Stimulated activated naive B cell treated with anti-CD40 and anti-IgM and Interleukin-4, amounts not matched to agents 10 μg/mL and 1 μg/mL and 100 μg/mL, for 72 hours (primary cell): Measurements from ENCODE around the gene EPC1.

Experiments
- ATAC-seq, 2 donors: fragments of 150-1000 bp; cut with Tn5 transposase; replicated peaks; 2 replicates each; pipeline ENCODE4 v1.10.0; 2021; ENCODE audit warnings: moderate library complexity in 1 of 2
- DNase-seq: peaks from one replicate; pipeline ENCODE4 v3.0.0; 2021
- H3K27ac Mint-ChIP-seq: one replicate; pipeline ENCODE4 v1.8.0; 2022; ENCODE audit warnings: mild to moderate bottlenecking, mixed read lengths
- H3K27me3 Mint-ChIP-seq, 2 donors: one replicate each; pipeline ENCODE4 v1.8.0; 2022; ENCODE audit warnings: mixed read lengths in 2 of 2
- H3K36me3 Mint-ChIP-seq, 2 donors: one replicate each; pipeline ENCODE4 v1.8.0; 2022; ENCODE audit warnings: mixed read lengths in 2 of 2, mild to moderate bottlenecking in 1 of 2
- H3K4me1 Mint-ChIP-seq, 2 donors: one replicate each; pipeline ENCODE4 v1.8.0; 2022; ENCODE audit warnings: mixed read lengths in 2 of 2, mild to moderate bottlenecking in 1 of 2
- H3K4me3 Mint-ChIP-seq, 2 donors: one replicate each; pipeline ENCODE4 v1.8.0; 2022; ENCODE audit warnings: mild to moderate bottlenecking in 2 of 2, mixed read lengths in 2 of 2, moderate library complexity in 1 of 2
- H3K9me3 Mint-ChIP-seq, 2 donors: one replicate each; pipeline ENCODE4 v1.8.0; 2022; ENCODE audit warnings: mixed read lengths in 2 of 2, mild to moderate bottlenecking in 1 of 2

EPC1 gene

GRCh38 chr10:32315424-32315823, 31.5 kb downstream of the EPC1 start:
- no peaks in the 10 kb centered on the region for H3K9me3 Mint-ChIP-seq
- H3K4me3 Mint-ChIP-seq = no peak overlapping the region
- no peaks in the 10 kb centered on the region for H3K27me3 Mint-ChIP-seq
- DNase-seq (no peak), ATAC-seq (no peak)
- H3K4me1 Mint-ChIP-seq = peaks cover 36 to 73% of the 10 kb centered on the region in 2 donors
- H3K36me3 Mint-ChIP-seq = peaks cover 14 to 37% of the 10 kb centered on the region in 2 donors
- H3K27ac Mint-ChIP-seq = peak overlapping the region; percentile 11

- Mint-ChIP-seq H3K4me3 (peak overlapping the region in 1 of 2 donors; percentile 18), H3K27me3 (no peaks in the 10 kb centered on the region), H3K27ac (peak overlapping the region; percentile 86), H3K4me1 (peaks cover 34 to 65% of the 10 kb centered on the region in 2 donors), H3K36me3 (peaks cover 11 to 31% of the 10 kb centered on the region in 2 donors), H3K9me3 (no peaks in the 10 kb centered on the region)
- no peak for ATAC-seq
- DNase-seq = no peak
These were observed 32.4 kb downstream of the EPC1 start for GRCh38 chr10:32314588-32314987.

GRCh38 chr10:32308027-32308603, 38.8 kb downstream of the EPC1 start:
- Mint-ChIP-seq H3K9me3 (no peaks in the 10 kb centered on the region), H3K4me1 (peaks cover 28 to 44% of the 10 kb centered on the region in 2 donors), H3K27ac (peak overlapping the region; percentile 84), H3K36me3 (peaks cover 14 to 26% of the 10 kb centered on the region in 2 donors), H3K4me3 (no peak overlapping the region), H3K27me3 (no peaks in the 10 kb centered on the region)
- ATAC-seq (no peak), DNase-seq (no peak)

DNA sequence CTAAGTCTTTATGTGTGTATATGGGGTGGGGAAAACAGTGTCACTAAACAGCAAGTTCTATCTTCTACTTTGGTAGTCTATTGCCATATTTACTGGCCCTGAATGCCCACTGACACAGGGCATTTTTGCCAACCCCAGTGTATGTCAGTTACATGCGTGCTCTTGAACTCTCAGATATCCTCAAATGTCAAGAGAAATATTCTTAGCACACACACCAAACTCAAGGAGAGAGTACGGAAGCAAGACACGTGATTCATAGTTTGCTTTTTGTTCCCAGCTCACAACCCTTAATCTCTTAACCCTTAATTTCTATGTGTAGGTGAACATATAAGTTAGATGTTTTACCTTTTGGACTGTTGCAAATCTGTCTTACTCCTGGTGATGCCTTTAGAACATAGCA, 39.3 kb downstream of the EPC1 start:
- ATAC-seq = no peak
- Mint-ChIP-seq H3K9me3 (no peaks in the 10 kb centered on the region), H3K27me3 (no peaks in the 10 kb centered on the region), H3K4me3 (no peak overlapping the region), H3K4me1 (peaks cover 28 to 42% of the 10 kb centered on the region in 2 donors), H3K36me3 (peaks cover 18 to 26% of the 10 kb centered on the region in 2 donors), H3K27ac (peak overlapping the region; percentile 84)
- DNase-seq = no peak

- no peaks in the 10 kb centered on the region for H3K9me3 Mint-ChIP-seq
- H3K27ac Mint-ChIP-seq = peak overlapping the region; percentile 84
- peaks cover 13 to 52% of the 10 kb centered on the region in 2 donors for H3K4me1 Mint-ChIP-seq
- H3K36me3 Mint-ChIP-seq = peaks cover 28 to 40% of the 10 kb centered on the region in 2 donors
- no peak overlapping the region for H3K4me3 Mint-ChIP-seq
- no peak for DNase-seq
- no peak for ATAC-seq
- H3K27me3 Mint-ChIP-seq = no peaks in the 10 kb centered on the region
These were observed 47.5 kb downstream of the EPC1 start for GRCh38 chr10:32299354-32299980.

DNA sequence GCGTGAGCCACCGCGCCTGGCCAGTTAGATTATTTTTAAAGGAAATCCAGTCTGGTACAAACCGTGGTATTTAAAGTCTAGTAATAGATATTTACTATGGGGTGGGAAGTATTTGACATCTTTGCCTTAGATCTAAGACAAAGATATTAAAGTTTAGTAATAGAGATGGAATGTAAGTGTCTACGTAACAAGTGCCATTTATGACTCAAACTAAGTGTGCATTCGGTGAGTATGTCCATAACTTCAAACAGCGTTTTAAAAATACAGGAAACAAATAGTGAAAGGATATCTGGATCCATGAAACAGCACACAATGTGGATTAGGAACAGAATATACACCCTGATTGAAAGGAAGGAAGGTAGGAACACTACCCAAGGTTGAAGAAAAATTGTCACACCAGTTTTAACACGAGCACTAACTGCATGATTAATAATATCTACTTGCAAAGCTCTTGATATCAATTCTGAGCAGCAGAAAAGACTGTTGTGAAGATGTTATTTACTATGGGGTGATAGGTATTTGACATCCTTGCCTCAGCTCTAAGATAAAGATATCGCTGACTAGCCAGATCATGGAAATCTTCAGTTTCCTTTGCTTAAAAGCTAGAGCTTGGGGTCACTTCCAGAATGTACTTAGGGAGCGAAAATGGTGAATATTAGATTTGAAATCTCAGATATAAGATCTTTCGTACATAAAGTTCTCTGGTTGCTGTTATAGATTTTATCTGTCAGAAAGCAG, 48.7 kb downstream of the EPC1 start:
- H3K27ac Mint-ChIP-seq = no peak overlapping the region
- DNase-seq (no peak), ATAC-seq (no peak)
- H3K4me1 Mint-ChIP-seq = peaks cover 8 to 47% of the 10 kb centered on the region in 2 donors
- no peak overlapping the region for H3K4me3 Mint-ChIP-seq
- peaks cover 24 to 35% of the 10 kb centered on the region in 2 donors for H3K36me3 Mint-ChIP-seq
- no peaks in the 10 kb centered on the region for H3K27me3 Mint-ChIP-seq
- H3K9me3 Mint-ChIP-seq = no peaks in the 10 kb centered on the region

DNA sequence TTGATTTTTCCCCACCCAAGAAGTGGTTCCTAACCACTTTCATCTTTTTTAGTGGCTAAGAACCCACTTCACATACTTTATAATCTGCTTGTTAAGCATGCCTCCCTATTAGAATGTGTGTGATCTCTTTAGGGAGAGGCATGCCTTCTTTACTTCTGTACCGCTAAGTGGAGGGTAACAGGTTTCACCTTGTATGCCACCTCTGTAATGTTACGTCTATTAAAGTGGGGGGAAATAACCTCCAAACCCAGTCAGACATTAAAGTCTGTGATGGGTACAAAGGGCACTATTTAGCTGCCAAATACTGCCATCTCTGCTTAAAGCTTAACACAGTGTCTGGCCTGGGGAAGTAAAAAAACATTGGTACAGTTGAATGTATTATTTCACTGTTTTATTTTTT, 51.9 kb downstream of the EPC1 start:
- DNase-seq (no peak), ATAC-seq (no peak)
- H3K36me3 Mint-ChIP-seq = peaks cover 8 to 17% of the 10 kb centered on the region in 2 donors
- H3K4me1 Mint-ChIP-seq = peaks cover 3 to 23% of the 10 kb centered on the region in 2 donors
- H3K4me3 Mint-ChIP-seq = no peak overlapping the region
- H3K27ac Mint-ChIP-seq = peak overlapping the region; percentile 17
- no peaks in the 10 kb centered on the region for H3K9me3 Mint-ChIP-seq
- H3K27me3 Mint-ChIP-seq = no peaks in the 10 kb centered on the region

DNA sequence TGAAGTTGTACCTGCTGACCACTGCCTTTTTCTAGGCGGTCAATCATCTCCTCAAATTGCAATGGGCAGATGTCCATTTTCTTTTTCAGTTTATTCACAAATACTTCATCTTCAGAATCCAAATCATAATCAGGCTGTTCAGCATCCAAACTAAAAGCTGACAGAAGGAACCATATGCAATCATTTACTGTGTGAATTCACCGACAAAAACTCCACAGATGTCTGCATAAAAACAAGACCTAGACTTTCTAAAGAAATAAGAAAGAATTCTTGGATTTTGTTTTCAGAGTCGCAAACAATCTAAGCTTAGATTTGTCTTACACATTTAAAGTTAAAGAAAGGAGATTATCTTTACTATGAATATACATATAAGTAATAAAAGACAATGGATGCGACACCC, 53.4 kb downstream of the EPC1 start:
- Mint-ChIP-seq H3K36me3 (peaks cover 5 to 13% of the 10 kb centered on the region in 2 donors), H3K9me3 (no peaks in the 10 kb centered on the region), H3K27ac (no peak overlapping the region), H3K27me3 (no peaks in the 10 kb centered on the region), H3K4me3 (no peak overlapping the region), H3K4me1 (peaks cover under 1 to 13% of the 10 kb centered on the region in 2 donors)
- DNase-seq (no peak), ATAC-seq (no peak)

- H3K4me3 Mint-ChIP-seq = no peak overlapping the region
- H3K27ac Mint-ChIP-seq = peak overlapping the region; percentile 75
- H3K9me3 Mint-ChIP-seq = no peaks in the 10 kb centered on the region
- ATAC-seq (no peak), DNase-seq (no peak)
- H3K36me3 Mint-ChIP-seq = peaks cover 21 to 34% of the 10 kb centered on the region in 2 donors
- no peaks in the 10 kb centered on the region for H3K27me3 Mint-ChIP-seq
- H3K4me1 Mint-ChIP-seq = no peaks in the 10 kb centered on the region
These were observed 67.2 kb downstream of the EPC1 start for GRCh38 chr10:32279795-32280194.

DNA sequence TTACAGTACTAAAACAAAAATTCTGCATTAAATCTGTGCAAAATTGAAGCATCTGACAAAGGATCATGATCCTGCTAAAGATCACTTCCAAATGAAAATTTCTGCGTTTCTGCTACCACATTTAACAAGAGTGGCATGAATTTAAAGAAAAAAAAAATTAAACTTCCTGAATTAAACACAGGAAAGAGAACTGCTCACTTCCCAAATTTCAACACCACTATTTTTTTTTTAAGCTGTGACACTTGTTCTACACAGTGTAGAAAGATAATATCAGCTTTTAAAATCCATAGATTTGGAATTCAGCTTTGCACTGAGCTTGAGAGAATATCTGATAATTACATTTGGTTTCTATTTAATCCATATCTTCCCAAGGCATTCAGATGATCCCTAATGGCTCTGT, 73.6 kb downstream of the EPC1 start:
- no peak overlapping the region for H3K4me3 Mint-ChIP-seq

GRCh38 chr10:32271617-32272016, 75.3 kb downstream of the EPC1 start:
- DNase-seq (no peak), ATAC-seq (no peak)
- Mint-ChIP-seq H3K9me3 (no peaks in the 10 kb centered on the region), H3K27me3 (no peaks in the 10 kb centered on the region), H3K4me3 (no peak overlapping the region), H3K36me3 (peaks cover 35 to 46% of the 10 kb centered on the region in 2 donors), H3K27ac (peak overlapping the region; percentile 20), H3K4me1 (peaks cover 4 to 13% of the 10 kb centered on the region in 2 donors)

More for the DNA sequence above, 73.6 kb downstream of the EPC1 start:
- H3K36me3 Mint-ChIP-seq = peaks cover 31 to 38% of the 10 kb centered on the region in 2 donors
- ATAC-seq = no peak
- DNase-seq = no peak
- no peaks in the 10 kb centered on the region for H3K27me3 Mint-ChIP-seq
- peaks cover 4 to 6% of the 10 kb centered on the region in 2 donors for H3K4me1 Mint-ChIP-seq
- H3K9me3 Mint-ChIP-seq = no peaks in the 10 kb centered on the region
- H3K27ac Mint-ChIP-seq = peak overlapping the region; percentile 22

- peaks cover 4 to 13% of the 10 kb centered on the region in 2 donors for H3K4me1 Mint-ChIP-seq
- H3K9me3 Mint-ChIP-seq = no peaks in the 10 kb centered on the region
- H3K4me3 Mint-ChIP-seq = no peak overlapping the region
- H3K36me3 Mint-ChIP-seq = peaks cover 29 to 46% of the 10 kb centered on the region in 2 donors
- H3K27me3 Mint-ChIP-seq = no peaks in the 10 kb centered on the region
- no peak for ATAC-seq
- H3K27ac Mint-ChIP-seq = no peak overlapping the region
- DNase-seq = no peak
These were observed 77.4 kb downstream of the EPC1 start for GRCh38 chr10:32269343-32270100.

DNA sequence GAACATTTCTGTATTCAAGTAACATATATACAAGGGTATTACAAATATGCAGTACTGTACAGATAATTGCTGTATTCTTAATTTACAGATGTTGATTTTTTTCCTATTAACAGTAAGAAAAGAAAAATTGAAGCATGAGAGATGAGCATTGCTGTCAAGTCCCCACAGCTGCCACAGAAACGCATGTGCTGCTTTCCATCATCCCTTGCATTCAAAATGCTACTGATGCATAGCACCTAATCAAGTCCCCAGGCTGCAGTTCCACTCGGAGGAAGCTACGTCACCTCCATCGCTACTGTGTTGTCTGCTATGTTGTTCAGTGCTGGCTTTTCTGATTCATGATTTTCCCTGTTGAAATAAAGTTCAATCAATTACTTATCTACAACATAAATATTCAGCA, 78.2 kb downstream of the EPC1 start:
- Mint-ChIP-seq H3K4me1 (peaks cover 3 to 12% of the 10 kb centered on the region in 2 donors), H3K36me3 (peaks cover 29 to 46% of the 10 kb centered on the region in 2 donors), H3K27me3 (no peaks in the 10 kb centered on the region), H3K4me3 (no peak overlapping the region), H3K27ac (no peak overlapping the region), H3K9me3 (no peaks in the 10 kb centered on the region)
- no peak for DNase-seq
- no peak for ATAC-seq

- H3K9me3 Mint-ChIP-seq = no peaks in the 10 kb centered on the region
- DNase-seq = no peak
- H3K4me1 Mint-ChIP-seq = peaks cover 7% of the 10 kb centered on the region in 2 donors
- H3K27ac Mint-ChIP-seq = peak overlapping the region; percentile 66
- no peaks in the 10 kb centered on the region for H3K27me3 Mint-ChIP-seq
- no peak overlapping the region for H3K4me3 Mint-ChIP-seq
- H3K36me3 Mint-ChIP-seq = peaks cover 28 to 40% of the 10 kb centered on the region in 2 donors
- no peak for ATAC-seq
These were observed 80.0 kb downstream of the EPC1 start for GRCh38 chr10:32266979-32267378.
